SU-DHL-6 (cell line): ENCODE results near the gene TMEM237.

Source experiments
- H2AFZ ChIP-seq: fragments of 200-600 bp; sonication (generic); 2 replicates; pipeline ENCODE4 v1.6.1; 2014; ENCODE audit warnings: low read depth, mild to moderate bottlenecking, moderate library complexity, mixed read lengths, antibody characterized with exemption, low read length; ENCODE audit not compliant: severe bottlenecking
- H3F3A ChIP-seq: fragments of 200-600 bp; shearing (Covaris generic); 2 replicates; pipeline ENCODE4 v1.6.0; 2016; ENCODE audit warnings: antibody characterized with exemption, mild to moderate bottlenecking; ENCODE audit not compliant: insufficient read depth
- H3K27ac ChIP-seq: fragments of 200-600 bp; sonication (generic); 2 replicates; pipeline ENCODE4 v1.5.1; 2016; ENCODE audit warnings: low read depth, mild to moderate bottlenecking, low read length, moderate library complexity, mixed read lengths
- H3K27me3 ChIP-seq: fragments of 200-600 bp; sonication (generic), shearing (Covaris generic); 2 replicates; pipeline ENCODE4 v1.6.0; 2014; ENCODE audit warnings: mild to moderate bottlenecking, low read length
- H3K36me3 ChIP-seq: fragments of 200-600 bp; sonication (generic); 2 replicates; pipeline ENCODE4 v1.6.1; 2014; ENCODE audit warnings: mild to moderate bottlenecking, low read length, mixed read lengths
- H3K4me2 ChIP-seq: fragments of 300-600, 200-600 bp; shearing (Covaris generic), sonication (generic); 2 replicates; pipeline ENCODE4 v1.6.0; 2014; ENCODE audit warnings: low read length, low read depth, mild to moderate bottlenecking; ENCODE audit not compliant: poor library complexity, severe bottlenecking
- H3K4me3 ChIP-seq: fragments of 200-600 bp; sonication (generic); 2 replicates; pipeline ENCODE4 v1.5.1; 2014; ENCODE audit warnings: antibody characterized with exemption, low read length, mild to moderate bottlenecking, mixed read lengths; ENCODE audit not compliant: insufficient read depth, poor library complexity, severe bottlenecking
- H3K79me2 ChIP-seq: fragments of 200-600 bp; sonication (generic); 2 replicates; pipeline ENCODE4 v1.6.1; 2014; ENCODE audit warnings: mild to moderate bottlenecking, low read length, moderate library complexity; ENCODE audit not compliant: insufficient read depth
- H3K9ac ChIP-seq: fragments of 200-600 bp; sonication (generic); 2 replicates; pipeline ENCODE4 v1.7.0; 2014; ENCODE audit warnings: mild to moderate bottlenecking, low read length
- H3K9me2 ChIP-seq: fragments of 200-600 bp; sonication (generic); replicated peaks from 2 replicates; pipeline ENCODE4 v1.6.1; 2014; ENCODE audit warnings: low read length; ENCODE audit not compliant: insufficient read depth
- H3K9me3 ChIP-seq: fragments of 200-600 bp; sonication (generic); 2 replicates; pipeline ENCODE4 v1.6.1; 2014; ENCODE audit warnings: low read length, mixed read lengths; ENCODE audit not compliant: insufficient read depth
- H4K20me1 ChIP-seq: fragments of 200-600 bp; sonication (generic); 2 replicates; pipeline ENCODE4 v1.6.1; 2014; ENCODE audit warnings: low read depth, mild to moderate bottlenecking, antibody characterized with exemption, low read length, moderate library complexity, mixed read lengths
- EZH2phosphoT487 ChIP-seq: fragments of 200-600 bp; sonication (generic), shearing (Covaris generic); conservative IDR thresholded peaks from 2 replicates; pipeline ENCODE4 v1.6.1; 2018; ENCODE audit warnings: mild to moderate bottlenecking, antibody characterized with exemption, low read length, moderate library complexity, mixed read lengths
- TF ChIP-seq, protein P1 (sequence below): fragments of 200-600 bp; sonication (generic); IDR thresholded peaks from one replicate; pipeline ENCODE4 v1.5.1; 2017; ENCODE audit warnings: antibody characterized with exemption, mild to moderate bottlenecking, low read length, moderate library complexity; ENCODE audit not compliant: insufficient read depth, poor library complexity, severe bottlenecking

The TMEM237 gene

DNA sequence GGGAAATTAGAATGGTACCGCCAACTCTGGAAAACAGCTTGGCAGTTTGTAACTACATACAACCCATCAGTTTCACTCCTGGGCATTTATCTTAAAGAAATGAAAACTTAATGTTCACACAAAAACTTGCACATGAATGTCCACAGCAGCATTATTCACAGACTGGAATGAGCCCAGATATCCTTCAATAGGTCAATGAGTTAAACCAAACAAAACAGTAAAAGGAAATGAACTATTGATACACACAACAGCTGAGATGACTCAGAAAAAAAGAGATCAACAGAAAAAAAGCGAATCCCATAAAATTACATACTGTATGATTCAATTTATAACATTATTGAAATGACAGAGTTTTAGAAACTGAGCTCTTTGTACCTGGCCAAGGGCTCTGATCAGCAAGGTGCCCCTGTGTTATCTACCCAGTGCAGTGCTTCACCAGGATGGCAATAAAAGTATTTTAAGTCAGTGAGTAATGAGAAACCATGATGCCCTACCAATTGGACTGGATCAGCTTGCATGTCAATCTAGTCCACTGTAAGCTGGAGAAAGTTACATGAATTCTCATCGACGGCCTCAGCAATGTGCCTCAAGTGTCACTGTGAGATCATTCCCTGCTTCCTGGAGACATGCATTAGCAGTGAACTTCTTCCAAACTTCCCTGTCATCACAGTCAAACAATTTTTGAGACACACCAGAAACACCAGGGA is 21.9 kb downstream of the TMEM237 start:
- no peaks in the 10 kb centered on the region for H3K27me3 ChIP-seq
- no peaks in the 10 kb centered on the region for H3K9me3 ChIP-seq
- H3K9me2 ChIP-seq = no peaks in the 10 kb centered on the region
- no peaks in the 10 kb centered on the region for H3F3A ChIP-seq
- peaks cover 4% of the 10 kb centered on the region; the same call in 1 of the 2 replicates for H3K36me3 ChIP-seq
- no peak overlapping the region for H2AFZ ChIP-seq
- no peak overlapping the region for H3K4me2 ChIP-seq
- no peak overlapping the region for H3K4me3 ChIP-seq
- no peak overlapping the region for H3K27ac ChIP-seq
- no peak overlapping the region for H3K9ac ChIP-seq
- TF ChIP-seq, protein P1, sequence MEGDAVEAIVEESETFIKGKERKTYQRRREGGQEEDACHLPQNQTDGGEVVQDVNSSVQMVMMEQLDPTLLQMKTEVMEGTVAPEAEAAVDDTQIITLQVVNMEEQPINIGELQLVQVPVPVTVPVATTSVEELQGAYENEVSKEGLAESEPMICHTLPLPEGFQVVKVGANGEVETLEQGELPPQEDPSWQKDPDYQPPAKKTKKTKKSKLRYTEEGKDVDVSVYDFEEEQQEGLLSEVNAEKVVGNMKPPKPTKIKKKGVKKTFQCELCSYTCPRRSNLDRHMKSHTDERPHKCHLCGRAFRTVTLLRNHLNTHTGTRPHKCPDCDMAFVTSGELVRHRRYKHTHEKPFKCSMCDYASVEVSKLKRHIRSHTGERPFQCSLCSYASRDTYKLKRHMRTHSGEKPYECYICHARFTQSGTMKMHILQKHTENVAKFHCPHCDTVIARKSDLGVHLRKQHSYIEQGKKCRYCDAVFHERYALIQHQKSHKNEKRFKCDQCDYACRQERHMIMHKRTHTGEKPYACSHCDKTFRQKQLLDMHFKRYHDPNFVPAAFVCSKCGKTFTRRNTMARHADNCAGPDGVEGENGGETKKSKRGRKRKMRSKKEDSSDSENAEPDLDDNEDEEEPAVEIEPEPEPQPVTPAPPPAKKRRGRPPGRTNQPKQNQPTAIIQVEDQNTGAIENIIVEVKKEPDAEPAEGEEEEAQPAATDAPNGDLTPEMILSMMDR = no peak
- no peak for TF ChIP-seq EZH2phosphoT487
- H4K20me1 ChIP-seq = no peaks in the 10 kb centered on the region
- no peaks in the 10 kb centered on the region for H3K79me2 ChIP-seq

DNA sequence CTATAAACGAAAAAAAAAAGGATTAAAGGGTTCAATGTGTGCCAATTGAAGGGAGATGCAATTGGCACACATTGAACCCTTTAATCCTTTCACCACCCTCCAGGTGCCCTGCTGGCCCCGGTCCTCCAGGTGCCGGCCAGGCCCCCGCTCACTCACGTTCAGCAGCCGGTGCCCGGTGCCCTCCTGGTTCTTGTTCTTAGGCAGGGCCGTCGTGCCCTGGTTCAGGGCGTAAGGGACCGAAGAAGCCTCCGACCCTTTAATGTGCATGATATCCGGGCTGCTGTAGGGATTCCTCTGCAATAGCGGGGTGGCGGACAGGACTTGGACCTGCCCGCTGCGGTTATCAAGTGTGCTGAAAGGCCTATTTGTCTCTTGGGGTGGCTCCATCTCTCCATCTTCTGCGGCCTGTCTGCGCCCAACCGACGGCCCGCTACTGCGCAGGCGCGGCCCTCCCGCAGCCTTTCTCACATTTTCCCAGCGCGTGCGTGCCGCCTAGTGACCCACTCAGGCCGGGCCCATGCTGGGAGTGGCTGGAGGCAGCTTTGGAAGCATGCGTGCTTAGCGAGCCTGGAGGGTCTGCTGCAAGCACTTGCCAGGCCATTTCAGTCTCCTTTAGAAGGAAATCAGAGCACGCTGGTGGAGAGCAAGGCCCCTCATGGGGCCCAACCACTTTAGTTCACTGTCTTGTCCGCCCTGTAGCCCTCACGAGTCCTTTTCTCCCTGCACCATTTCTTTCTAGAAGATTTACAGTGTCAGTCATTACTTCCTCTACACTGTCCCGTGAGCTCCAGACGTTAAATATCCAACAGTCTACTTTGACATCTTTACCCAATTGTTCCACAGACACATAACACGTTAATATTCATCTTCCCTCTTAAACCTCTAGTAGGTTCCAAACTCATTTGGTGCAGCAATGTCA is 24.3 kb downstream of the TMEM237 start:
- H3K4me2 ChIP-seq = no peak overlapping the region
- no peak overlapping the region for H3K4me3 ChIP-seq
- H3K9me3 ChIP-seq = no peaks in the 10 kb centered on the region
- no peaks in the 10 kb centered on the region for H3K79me2 ChIP-seq
- no peaks in the 10 kb centered on the region for H3K9me2 ChIP-seq
- no peaks in the 10 kb centered on the region for H4K20me1 ChIP-seq
- no peaks in the 10 kb centered on the region for H3K36me3 ChIP-seq
- H3F3A ChIP-seq = no peaks in the 10 kb centered on the region
- H3K9ac ChIP-seq = no peak overlapping the region
- no peaks in the 10 kb centered on the region for H3K27me3 ChIP-seq
- TF ChIP-seq, protein P1 = no peak
- no peak for TF ChIP-seq EZH2phosphoT487
- H3K27ac ChIP-seq = no peak overlapping the region
- H2AFZ ChIP-seq = no peak overlapping the region

GRCh38 chr2:201608021-201608420 is 35.3 kb downstream of the TMEM237 start:
- Histone ChIP-seq H3K4me2 (no peak overlapping the region), H3K79me2 (no peaks in the 10 kb centered on the region), H4K20me1 (no peaks in the 10 kb centered on the region), H2AFZ (no peak overlapping the region), H3K9me2 (no peaks in the 10 kb centered on the region), H3K9ac (no peak overlapping the region), H3K9me3 (no peaks in the 10 kb centered on the region), H3K4me3 (no peak overlapping the region), H3K27me3 (no peaks in the 10 kb centered on the region), H3K27ac (no peak overlapping the region), H3K36me3 (no peaks in the 10 kb centered on the region), H3F3A (no peaks in the 10 kb centered on the region)
- no peak for TF ChIP-seq EZH2phosphoT487
- TF ChIP-seq, protein P1 = no peak
